K562 (cell line): ENCODE data around the gene VGLL2. TPM values are rescaled to one million over a fixed set of nuclear protein-coding genes. Genes with fewer than 3 reads are reported as not detected.

ENCODE experiments used
- ATAC-seq: fragments of 200-7000 bp; cut with Tn5 transposase; 3 replicates; pipeline ENCODE4 v1.9.1; 2020; ENCODE audit warnings: moderate library complexity
- BruUV-seq: library from RNA; stranded (reverse); fragments of 400-500 nt; replicated peaks from 2 replicates; lab custom pipeline; 2021; lab: Mats Ljungman, UMichigan
- CTCF ChIA-PET: fragments of 300-600 bp; formaldehyde crosslinking; extraction: SDS; loops from one replicate; lab custom pipeline; 2021; ENCODE audit warnings: low intra/inter-chr PET ratio; lab: Yijun Ruan, JAX
- POLR2A ChIA-PET: fragments of 300-600, 350-650 bp; sonication (Branson Sonifier 250); formaldehyde crosslinking; extraction: SDS; loops from one replicate; lab custom pipeline; 2021; ENCODE audit warnings: antibody characterized with exemption, inconsistent platforms; lab: Yijun Ruan, JAX
- DNase-seq, 4 experiments: peaks; one replicate each; pipeline versions ENCODE4 v3.0.0 to v3.0.0-alpha.2; 2011 to 2018; ENCODE audit warnings: low spot score in 3 of 4, mixed read lengths in 3 of 4; ENCODE audit errors: extremely low read depth in 1 of 4
- FAIRE-seq: peaks from 2 replicates; lab custom pipeline; 2011; peaks lifted over from hg19 to GRCh38; lab: Jason Lieb, UNC
- H2AFZ ChIP-seq: 2 replicates; pipeline ENCODE4 v1.6.0; 2011; ENCODE audit warnings: low read depth, low read length, control low read depth, inconsistent platforms
- H3K27ac ChIP-seq: fragments of 200-600 bp; 3 replicates; pipeline ENCODE4 v1.8.0; 2011; ENCODE audit warnings: low read depth, mild to moderate bottlenecking, control low read depth, inconsistent platforms, low read length, moderate library complexity, mixed read lengths; ENCODE audit errors: extremely low read depth
- H3K27me3 ChIP-seq, 2 experiments: fragments of 300-600 bp in 1 of 2; 2 replicates in 1 of 2; 3 replicates in 1 of 2; pipeline versions ENCODE4 v1.6.0 to v1.8.0; 2011; ENCODE audit warnings: inconsistent platforms in 2 of 2, low read length in 2 of 2, mild to moderate bottlenecking in 1 of 2, mixed read lengths in 1 of 2, moderate library complexity in 1 of 2; ENCODE audit not compliant: control insufficient read depth in 2 of 2, insufficient read depth in 2 of 2
- H3K36me3 ChIP-seq: fragments of 300-600 bp; 3 replicates; pipeline ENCODE4 v1.8.0; 2011; ENCODE audit warnings: mild to moderate bottlenecking, low read length, inconsistent platforms; ENCODE audit not compliant: control insufficient read depth, insufficient read depth
- H3K4me1 ChIP-seq, 2 experiments: fragments of 200-600 bp in 1 of 2; replicated peaks in 1 of 2; 2 replicates in 1 of 2; 3 replicates in 1 of 2; pipeline versions ENCODE4 v1.5.1 to v1.8.0; 2011; ENCODE audit warnings: inconsistent platforms in 2 of 2, low read length in 2 of 2, mild to moderate bottlenecking in 1 of 2, mixed read lengths in 1 of 2, moderate library complexity in 1 of 2; ENCODE audit not compliant: control insufficient read depth in 2 of 2, insufficient read depth in 2 of 2
- H3K4me2 ChIP-seq: 2 replicates; pipeline ENCODE4 v1.6.1; 2011; ENCODE audit warnings: low read length, control low read depth, inconsistent platforms, mixed read lengths; ENCODE audit not compliant: insufficient read depth
- H3K4me3 ChIP-seq: fragments of 200-600 bp; sonication (generic), shearing (Covaris generic); 2 replicates; pipeline ENCODE4 v1.5.1; 2016; ENCODE audit warnings: control low read depth, inconsistent platforms
- H3K79me2 ChIP-seq: fragments of 200-600 bp; 3 replicates; pipeline ENCODE4 v1.8.0; 2011; ENCODE audit warnings: low read length, inconsistent platforms; ENCODE audit not compliant: control insufficient read depth, insufficient read depth
- H3K9ac ChIP-seq, 2 experiments: 2 replicates each; pipeline versions ENCODE4 v1.6.0 to v1.6.1; 2011; ENCODE audit warnings: low read depth in 2 of 2, low read length in 2 of 2, control low read depth in 1 of 2, inconsistent platforms in 1 of 2, mild to moderate bottlenecking in 1 of 2, mixed read lengths in 1 of 2; ENCODE audit not compliant: insufficient read depth in 1 of 2
- H3K9me1 ChIP-seq: one replicate; pipeline ENCODE4 v1.6.0; 2011; ENCODE audit warnings: inconsistent platforms, mild to moderate bottlenecking, low read length, moderate library complexity; ENCODE audit not compliant: control insufficient read depth, insufficient read depth
- H3K9me3 ChIP-seq: replicated peaks from 2 replicates; pipeline ENCODE4 v1.5.1; 2011; ENCODE audit warnings: low read depth, low read length, inconsistent platforms; ENCODE audit not compliant: control insufficient read depth, insufficient read depth
- H4K20me1 ChIP-seq: replicated peaks from 2 replicates; pipeline ENCODE4 v1.6.1; 2011; ENCODE audit warnings: low read length, inconsistent platforms, mixed read lengths; ENCODE audit not compliant: control insufficient read depth, insufficient read depth
- BRD4 ChIP-seq: fragments of 200-600 bp; sonication (generic); IDR thresholded peaks from 2 replicates; pipeline ENCODE4 v1.6.1; 2017; ENCODE audit warnings: inconsistent platforms
- CBFA2T2 ChIP-seq: fragments of 450-650 bp; conservative IDR thresholded peaks from 2 replicates; pipeline ENCODE4 v1.6.1; 2017; ENCODE audit warnings: mild to moderate bottlenecking
- GTF2A2 ChIP-seq: IDR thresholded peaks from 2 replicates; pipeline ENCODE4 v1.6.1; 2016; ENCODE audit warnings: mild to moderate bottlenecking, missing genetic modification characterization, missing compliant biosample characterization
- LCOR ChIP-seq: sonication (generic); formaldehyde crosslinking; IDR thresholded peaks from 2 replicates; pipeline ENCODE4 v1.8.0; 2022; ENCODE audit warnings: mild to moderate bottlenecking, missing genetic modification reagents
- MEF2A ChIP-seq: IDR thresholded peaks from 2 replicates; pipeline ENCODE4 v1.6.1; 2011; ENCODE audit warnings: low read depth, mild to moderate bottlenecking, low read length, moderate library complexity; ENCODE audit not compliant: control insufficient read depth
- MYC ChIP-seq, 2 experiments: fragments of 250-450 bp in 1 of 2; sonication (Bioruptor Pico) in 1 of 2; IDR thresholded peaks; 2 replicates each; pipeline versions ENCODE4 v1.5.1 to v1.6.1; 2012 to 2021; ENCODE audit warnings: low read depth in 2 of 2, borderline replicate concordance in 1 of 2, improper control_type of control experiment in 1 of 2, low read length in 1 of 2, mild to moderate bottlenecking in 1 of 2, moderate library complexity in 1 of 2
- NR3C1 ChIP-seq: sonication (generic); formaldehyde crosslinking; IDR thresholded peaks from 2 replicates; pipeline ENCODE4 v1.8.1; 2022; ENCODE audit warnings: missing genetic modification reagents
- RFX1 ChIP-seq: fragments of 450-650 bp; IDR thresholded peaks from 2 replicates; pipeline ENCODE4 v1.6.1; 2016; ENCODE audit warnings: mild to moderate bottlenecking, moderate library complexity
- TAF1 ChIP-seq: IDR thresholded peaks from 2 replicates; pipeline ENCODE4 v1.6.1; 2011; ENCODE audit warnings: mild to moderate bottlenecking, low read length, moderate library complexity; ENCODE audit not compliant: insufficient read depth, control insufficient read depth, severe bottlenecking; ENCODE audit errors: extremely low read depth
- ZNF445 ChIP-seq: fragments of 250-450 bp; sonication (Bioruptor Pico); IDR thresholded peaks from 2 replicates; pipeline ENCODE4 v1.4.0; 2020; ENCODE audit warnings: low read depth, mild to moderate bottlenecking, moderate library complexity
- ZNF778 ChIP-seq: fragments of 450-650 bp; formaldehyde crosslinking; IDR thresholded peaks from 2 replicates; pipeline ENCODE4 v1.4.0; 2020; ENCODE audit warnings: mild to moderate bottlenecking, moderate library complexity
- WGBS: fragments of 100-300 bp; shearing (Covaris generic); methylation state at CpG from one replicate; pipeline ENCODE4 v1.1.6; 2016; ENCODE audit warnings: low coverage, mixed read lengths; ENCODE audit not compliant: insufficient coverage; ENCODE audit errors: missing lambda C conversion rate; 5-methylcytosine and 5-hydroxymethylcytosine counted together
- in situ Hi-C: fragments of 300-500 bp; cut with MboI; formaldehyde crosslinking; loops from 4 replicates; pipeline ENCODE4 v1.15.0; 2018; ENCODE audit warnings: inconsistent platforms, mixed read lengths
- intact Hi-C: fragments of 100-400 bp; cut with micrococcal nuclease; formaldehyde crosslinking; loops from 2 replicates; pipeline ENCODE4 v1.14.2; 2022
- polyA plus RNA-seq, 8 experiments: library from polyadenylated mRNA; depleted of rRNA in 4 of 8; stranded (reverse) in 5 of 8; unstranded in 3 of 8; fragments of >200 nt; fragmentation: Nextera tagmentation in 2 of 8; fragmentation: Illumina TruSeq in 1 of 8; extraction: Ambion mirVana in 2 of 8; extraction: Trizol in 1 of 8; gene quantifications; 2 replicates each; pipeline versions ENCODE4 v1.2.1 to v1.2.3, GENCODE V29; 2011 to 2014; ENCODE audit warnings: inconsistent platforms in 1 of 8, missing spikeins in 1 of 8
- total RNA-seq, 7 experiments: library from RNA; depleted of rRNA in 6 of 7; stranded (reverse); fragments of >200 nt in 6 of 7; fragmentation: Illumina TruSeq in 2 of 7; extraction: Trizol in 2 of 7; gene quantifications; 2 replicates each; pipeline versions ENCODE4 v1.2.1 to v1.2.3, GENCODE V29; 2011 to 2021; ENCODE audit warnings: low replicate concordance in 1 of 7
- TF ChIP-seq, protein P1 (sequence below): fragments of 450-650 bp; conservative IDR thresholded peaks from 2 replicates; pipeline ENCODE4 v1.6.1; 2016; ENCODE audit warnings: missing genetic modification characterization, low read depth, mild to moderate bottlenecking, missing compliant biosample characterization, moderate library complexity

The VGLL2 gene
- total and polyA plus RNA-seq, 9 of the 15 experiments (the other 6 are each of a cell fraction or from before 2014, with no cell fraction given), result not detected

- H3K9me1 ChIP-seq, result no peaks in the 10 kb centered on the region
- FAIRE-seq (no peak), ATAC-seq (no peak), DNase-seq (no peak)
- no peaks in the 10 kb centered on the region for H3K9me3 ChIP-seq
- CTCF ChIA-PET, result no interaction called here
- H3K4me1 ChIP-seq, result no peaks in the 10 kb centered on the region
- TF ChIP-seq GTF2A2 (tag) (no peak), NR3C1 (CRISPR knock-in tag) (no peak), RFX1 (no peak), BRD4 (no peak), ZNF445 (CRISPR knock-in tag) (no peak), MYC (IDR thresholded peaks at IDR 0.05; ENCODE audit: low read depth, low read length) (no peak), MYC (CRISPR knock-in tag; IDR thresholded peaks at IDR 0.05; ENCODE audit: borderline replicate concordance, low read depth) (no peak), MEF2A (no peak), ZNF778 (CRISPR knock-in tag) (no peak), CBFA2T2 (no peak), LCOR (CRISPR knock-in tag) (no peak), TAF1 (no peak)
- TF ChIP-seq, protein P1, sequence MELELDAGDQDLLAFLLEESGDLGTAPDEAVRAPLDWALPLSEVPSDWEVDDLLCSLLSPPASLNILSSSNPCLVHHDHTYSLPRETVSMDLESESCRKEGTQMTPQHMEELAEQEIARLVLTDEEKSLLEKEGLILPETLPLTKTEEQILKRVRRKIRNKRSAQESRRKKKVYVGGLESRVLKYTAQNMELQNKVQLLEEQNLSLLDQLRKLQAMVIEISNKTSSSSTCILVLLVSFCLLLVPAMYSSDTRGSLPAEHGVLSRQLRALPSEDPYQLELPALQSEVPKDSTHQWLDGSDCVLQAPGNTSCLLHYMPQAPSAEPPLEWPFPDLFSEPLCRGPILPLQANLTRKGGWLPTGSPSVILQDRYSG (tag), result no peak
- no peak overlapping the region for H3K4me2 ChIP-seq
- WGBS, result 3% methylated on average over 3 of the region's 3 CpGs
- H3K4me3 ChIP-seq, result no peak overlapping the region
- no peaks in the 10 kb centered on the region for H3K79me2 ChIP-seq
- no TSS peak for BruUV-seq
- no peaks in the 10 kb centered on the region for H3K36me3 ChIP-seq
- H2AFZ ChIP-seq, result no peak overlapping the region
- in situ Hi-C loops (no loop called here), intact Hi-C loops (no loop called here)
- H3K9ac ChIP-seq, result no peak overlapping the region
- H3K27me3 ChIP-seq, result no peaks in the 10 kb centered on the region; a peak in 1 of 5 replicates
- POLR2A ChIA-PET, result interaction anchor here (0.9 kb wide), 1 partner anchor 25 kb away, joined by 5 read pairs; no protein-coding TSS in a partner anchor
- H4K20me1 ChIP-seq, result no peaks in the 10 kb centered on the region
- no peak overlapping the region for H3K27ac ChIP-seq
Measured at GRCh38 chr6:117303323-117303722, 38.0 kb downstream of the VGLL2 start.
